Inflammatory macrophage treated with lipopolysaccharide for 4 hours (primary cell): ENCODE results near the gene ARHGEF7.

Experiments used
- DNase-seq: peaks from one replicate; pipeline ENCODE4 v3.0.0-alpha.2; 2020

Gene ARHGEF7

DNA sequence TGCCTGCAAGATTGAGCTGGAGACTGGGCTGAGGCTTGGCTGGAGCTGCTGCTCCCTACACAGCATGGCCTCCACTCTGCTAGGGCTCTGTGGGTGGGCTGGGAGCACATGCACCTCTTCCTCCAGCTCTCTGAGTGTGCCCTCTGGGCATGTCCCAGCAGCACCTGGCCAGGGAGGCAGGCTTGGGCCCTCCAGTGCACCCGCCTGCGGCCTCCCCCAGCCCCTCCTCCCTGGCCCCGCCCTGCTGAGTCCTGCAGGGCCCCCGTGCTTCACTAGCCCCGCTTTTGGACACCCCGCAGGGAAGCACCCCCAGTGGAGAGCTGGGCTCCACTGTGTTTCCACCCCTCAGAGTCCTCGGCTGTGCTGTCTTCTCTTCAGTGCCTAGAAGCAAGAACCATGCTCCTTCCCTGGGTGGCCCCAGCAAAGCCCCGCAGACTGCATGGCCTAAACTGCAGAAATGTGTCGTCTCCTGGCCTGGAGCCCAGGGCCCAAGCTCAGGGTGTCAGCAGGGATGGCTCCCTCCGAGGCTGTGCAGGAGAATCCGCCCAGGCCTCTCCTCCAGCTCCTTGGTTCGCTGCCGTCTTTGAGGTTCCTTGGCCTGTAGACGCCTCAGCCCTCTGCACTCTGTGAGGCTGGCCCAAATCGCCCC, 200.4 kb downstream of the ARHGEF7 start:
- DNase-seq = no peak

DNA sequence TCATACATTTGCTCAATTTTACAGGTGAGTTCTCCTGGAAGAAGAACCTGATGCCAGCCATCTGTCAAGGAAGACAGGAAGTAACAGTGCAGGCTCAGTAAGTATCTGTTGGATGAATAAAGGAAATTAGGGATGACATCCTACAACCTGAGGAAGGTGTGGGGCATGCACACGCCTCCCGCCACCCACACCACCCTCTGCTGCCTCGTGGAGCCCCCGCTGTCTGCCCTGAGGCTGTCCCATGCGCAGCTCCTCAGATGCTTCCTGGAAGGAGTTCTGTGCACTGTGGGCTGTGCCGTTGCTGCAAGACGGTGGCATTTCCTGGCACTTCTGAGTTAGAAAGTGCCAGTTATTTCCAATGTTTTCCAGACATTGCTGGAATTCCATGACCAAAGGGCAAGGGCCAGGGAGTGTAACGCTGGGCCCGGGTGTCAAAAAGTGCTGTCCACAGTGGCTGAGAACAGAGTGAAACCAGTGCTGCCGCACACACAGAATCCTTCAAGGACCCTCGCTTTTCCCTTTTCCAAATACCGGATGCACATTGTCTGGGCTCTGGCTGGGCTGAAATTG, 201.1 kb downstream of the ARHGEF7 start:
- DNase-seq = no peak

DNA sequence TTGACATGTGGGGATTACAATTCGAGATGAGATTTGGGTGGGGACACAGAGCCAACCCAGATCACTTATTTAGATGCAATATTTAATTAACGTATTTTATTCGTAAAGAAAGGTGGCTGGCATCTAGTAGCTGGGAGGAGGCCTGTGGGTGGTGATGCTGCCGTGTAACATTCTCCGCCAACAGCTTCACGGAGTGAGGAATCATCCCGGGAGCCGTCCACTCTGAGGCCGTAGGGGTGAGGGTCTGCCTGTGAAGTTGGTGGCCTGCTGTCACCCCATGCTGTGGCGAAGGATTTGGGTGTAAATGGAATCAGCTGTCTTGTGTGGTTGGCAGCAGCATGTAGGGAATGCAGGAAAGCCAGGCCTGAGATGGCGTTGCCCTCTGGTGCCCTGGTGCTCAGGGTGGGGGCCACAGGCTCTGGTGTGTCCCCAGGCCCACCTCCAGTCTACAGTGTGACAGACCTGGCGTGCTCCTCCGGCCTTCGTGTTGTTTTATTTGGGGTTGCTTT, 202.0 kb downstream of the ARHGEF7 start:
- no peak for DNase-seq

GRCh38 chr13:111317571-111318345, 202.6 kb downstream of the ARHGEF7 start:
- DNase-seq = no peak

DNA sequence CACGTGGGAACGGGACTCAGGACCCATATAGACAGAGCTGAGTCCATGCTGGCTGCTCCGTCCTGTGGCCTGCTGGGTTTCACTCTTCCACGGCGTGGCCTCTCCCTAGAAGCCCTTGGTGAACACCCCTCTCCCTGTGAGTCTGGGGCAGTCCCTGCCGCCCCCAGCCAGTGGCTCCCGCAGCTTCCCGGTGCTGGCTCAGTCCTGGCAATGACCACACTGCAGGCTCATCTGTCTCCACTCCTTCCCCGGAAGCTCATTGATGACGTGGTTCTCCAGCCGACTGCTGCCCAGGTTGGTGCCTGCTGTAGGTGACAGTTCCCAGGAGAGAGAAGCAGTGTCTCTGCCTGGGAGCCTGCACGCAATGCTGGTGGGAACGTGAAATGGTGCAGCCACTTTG, 203.3 kb downstream of the ARHGEF7 start:
- no peak for DNase-seq

GRCh38 chr13:111319521-111319920, 204.4 kb downstream of the ARHGEF7 start:
- no peak for DNase-seq

DNA sequence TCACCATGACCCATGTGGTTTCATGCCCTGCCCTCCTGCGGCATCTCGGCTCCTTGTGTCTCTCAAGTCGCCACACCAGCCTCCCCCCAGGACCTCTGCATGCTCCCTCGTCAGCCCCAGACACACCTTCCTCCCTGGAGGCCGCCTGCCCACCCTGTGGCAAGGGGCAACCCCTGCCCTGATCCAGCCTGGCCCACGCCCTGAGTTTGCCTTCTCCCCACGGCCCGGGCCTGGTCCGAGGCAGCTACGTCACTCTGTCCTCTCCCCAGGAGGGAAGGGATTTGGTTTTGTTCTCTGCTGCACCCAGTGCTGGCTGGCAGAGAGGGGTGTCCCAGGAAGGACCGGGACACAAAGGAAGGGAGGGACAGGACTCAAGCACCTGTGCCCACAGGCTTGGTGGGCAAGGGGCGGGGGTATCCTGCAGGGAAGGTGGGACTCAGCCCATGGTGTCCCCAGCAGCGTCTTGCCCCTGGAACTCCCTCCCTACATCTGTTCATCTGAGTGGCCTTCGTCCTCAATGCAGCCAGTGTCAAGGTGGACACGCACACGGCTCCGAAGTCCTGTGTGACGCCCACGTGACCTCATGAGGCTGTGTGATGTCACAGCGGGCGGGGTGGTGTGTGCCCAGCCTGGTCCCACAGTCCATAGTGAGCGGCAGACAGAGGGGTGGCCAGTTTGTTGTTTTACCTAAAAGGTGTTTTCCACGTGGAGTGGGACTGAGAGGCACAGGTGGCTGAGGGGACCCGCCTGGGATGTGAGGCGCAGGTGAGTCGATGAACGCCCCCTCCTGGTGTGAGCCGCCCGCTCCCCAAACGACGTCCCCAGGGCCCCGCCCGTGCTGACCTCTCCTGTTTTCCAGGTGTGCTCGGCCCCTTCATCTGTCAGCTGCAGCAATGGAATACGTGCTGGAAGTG, 205.1 kb downstream of the ARHGEF7 start, which contains the start of gene TEX29:
Gene TEX29 (plus strand): TSS at position 645 of the 914 bp plus-strand sequence. CDS start 249 bp downstream, at position 894.
- no peak for DNase-seq

GRCh38 chr13:111322001-111322915, 207.1 kb downstream of the ARHGEF7 start:
- DNase-seq = no peak

GRCh38 chr13:111322916-111323331, 207.8 kb downstream of the ARHGEF7 start:
- DNase-seq = no peak

DNA sequence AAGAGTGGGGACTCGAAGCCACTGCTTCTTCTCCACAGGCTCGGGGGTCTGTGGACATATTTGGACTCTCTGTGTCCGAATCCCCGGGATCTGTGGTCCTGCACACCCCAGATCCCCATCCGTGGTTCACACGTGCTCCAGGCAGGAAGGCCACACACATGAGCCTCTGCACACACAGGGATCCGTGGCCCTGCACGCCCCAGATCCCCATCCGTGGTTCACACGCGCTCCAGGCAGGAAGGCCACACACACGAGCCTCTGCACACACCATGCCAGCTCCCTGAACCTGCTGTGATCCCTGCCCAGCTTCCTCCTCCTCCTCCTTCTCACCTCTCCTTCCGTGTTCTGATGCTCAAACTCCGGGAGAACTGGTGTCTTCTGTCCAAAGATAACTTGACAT, 208.4 kb downstream of the ARHGEF7 start:
- no peak for DNase-seq

GRCh38 chr13:111323950-111324651, 209.0 kb downstream of the ARHGEF7 start:
- DNase-seq = no peak

DNA sequence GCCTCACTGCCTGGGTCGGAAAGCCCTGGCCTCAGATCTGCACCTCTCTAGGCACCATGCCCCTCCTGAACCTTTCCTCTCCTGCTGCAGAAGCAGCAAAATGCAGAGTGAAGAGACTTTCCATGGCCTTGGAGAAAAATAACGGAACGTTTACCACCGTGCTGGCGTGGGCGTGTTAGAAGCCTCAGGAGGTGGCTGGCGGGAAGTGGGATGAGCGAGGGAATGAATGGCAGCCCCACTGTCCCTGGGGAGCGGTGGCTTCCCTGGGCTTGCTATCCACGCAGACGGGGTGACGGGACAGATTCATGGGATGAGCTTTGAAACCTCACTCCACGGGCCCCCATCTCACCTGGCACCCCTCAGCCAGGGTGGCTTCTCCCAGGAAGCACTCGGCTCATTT, 209.6 kb downstream of the ARHGEF7 start:
- DNase-seq = no peak

GRCh38 chr13:111325146-111325890, 210.2 kb downstream of the ARHGEF7 start:
- DNase-seq = no peak

GRCh38 chr13:111325941-111326620, 211.0 kb downstream of the ARHGEF7 start:
- DNase-seq = no peak

DNA sequence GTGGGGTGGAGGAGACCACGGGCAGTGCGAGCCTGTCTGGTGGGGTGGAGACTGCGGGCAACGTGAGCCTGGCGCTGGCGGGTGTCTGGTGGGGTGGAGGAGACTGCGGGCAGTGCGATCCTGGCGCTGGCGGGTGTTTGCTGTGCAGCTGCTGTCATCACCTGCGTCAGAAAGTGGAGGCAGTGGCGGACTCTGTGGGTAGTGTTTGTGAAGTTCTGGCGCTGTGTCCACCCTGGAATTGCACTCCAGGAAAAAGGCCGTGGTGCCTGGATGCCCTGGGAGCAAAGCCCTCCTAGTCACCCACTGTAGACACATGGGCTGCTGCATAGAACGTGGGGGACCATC, 211.5 kb downstream of the ARHGEF7 start:
- no peak for DNase-seq

DNA sequence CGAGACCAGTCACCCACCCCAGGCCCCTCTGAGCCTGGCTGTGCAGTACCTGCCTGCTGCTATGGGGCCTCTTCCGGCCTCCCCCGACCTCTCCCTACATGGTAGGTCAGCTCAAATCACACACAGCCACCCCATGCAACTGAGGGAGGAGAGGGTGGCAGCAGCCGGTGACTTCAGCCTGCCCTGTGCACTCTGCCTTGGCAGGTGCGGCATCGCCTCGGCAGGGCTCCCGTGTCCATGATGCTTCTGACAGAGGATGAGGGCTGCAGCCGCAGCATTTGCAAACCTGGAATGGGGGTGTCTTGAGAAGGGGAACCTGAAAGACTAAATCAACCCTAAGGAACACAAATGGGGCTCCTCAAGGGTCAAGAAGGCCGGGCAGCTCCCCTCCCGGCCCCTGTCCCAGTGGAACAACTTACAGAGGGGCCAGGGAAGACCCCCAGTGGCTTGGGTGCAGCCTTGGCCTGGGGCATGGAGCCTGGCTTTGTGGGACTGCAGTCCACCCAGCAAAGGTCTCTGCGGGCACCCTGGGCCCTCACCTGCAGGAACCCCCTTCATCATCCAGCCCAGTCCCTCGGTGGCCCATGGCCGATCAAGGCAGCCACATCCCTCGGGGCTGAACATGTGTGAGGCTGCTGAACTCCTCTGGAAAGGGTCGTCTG, 212.0 kb downstream of the ARHGEF7 start:
- no peak for DNase-seq

DNA sequence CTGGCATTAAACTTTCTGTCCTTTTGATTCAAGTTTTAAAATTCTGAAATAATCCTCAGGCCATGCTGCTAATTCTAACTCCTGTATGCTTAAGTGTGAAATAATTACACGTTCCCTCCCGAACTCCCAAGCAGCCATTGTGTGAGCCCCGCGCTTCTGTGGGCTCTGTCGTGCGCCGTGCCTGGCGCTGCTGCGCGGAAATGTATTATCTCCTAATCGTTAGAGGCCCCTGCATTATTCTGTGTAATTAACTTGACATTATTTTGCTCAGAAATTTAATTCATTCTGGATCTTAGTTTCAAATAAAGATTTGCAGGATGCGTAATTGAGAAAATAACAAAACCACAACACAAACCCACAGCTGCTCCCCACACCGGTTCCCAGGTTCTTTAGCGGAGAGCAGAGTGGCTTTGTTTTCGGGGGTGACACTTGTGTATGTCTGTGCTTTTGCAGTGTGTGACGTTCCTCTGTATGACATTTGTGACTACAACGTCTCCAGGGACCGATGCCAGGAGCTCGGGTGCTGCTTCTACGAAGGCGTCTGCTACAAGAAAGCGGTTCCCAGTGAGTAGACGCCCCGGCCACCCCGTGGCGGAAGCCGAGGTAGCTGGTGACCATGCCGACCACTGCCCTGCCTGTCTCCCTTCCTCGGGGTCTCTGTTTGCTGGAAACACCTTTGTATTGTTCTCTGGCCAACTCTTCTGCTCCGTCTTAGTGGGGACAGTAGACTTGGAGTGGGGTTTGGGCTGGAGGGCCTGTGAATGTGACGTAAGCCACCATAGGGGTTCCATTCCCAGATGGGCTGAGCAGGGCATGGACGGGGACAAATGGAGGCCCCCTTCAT, 212.8 kb downstream of the ARHGEF7 start:
- DNase-seq = no peak
